ENCODE results near the gene TRAIP. TPM values are rescaled to one million over a fixed set of nuclear protein-coding genes. Genes with fewer than 3 reads are reported as not detected.
"Not testable (repeated sequence)": the region's sequence is repeated elsewhere in the genome, so short reads cannot be mapped to it uniquely, and the experiment has no call there.

Gene TRAIP
- total RNA-seq, 1 donor from 2014 or later: 27.9 TPM

DNA sequence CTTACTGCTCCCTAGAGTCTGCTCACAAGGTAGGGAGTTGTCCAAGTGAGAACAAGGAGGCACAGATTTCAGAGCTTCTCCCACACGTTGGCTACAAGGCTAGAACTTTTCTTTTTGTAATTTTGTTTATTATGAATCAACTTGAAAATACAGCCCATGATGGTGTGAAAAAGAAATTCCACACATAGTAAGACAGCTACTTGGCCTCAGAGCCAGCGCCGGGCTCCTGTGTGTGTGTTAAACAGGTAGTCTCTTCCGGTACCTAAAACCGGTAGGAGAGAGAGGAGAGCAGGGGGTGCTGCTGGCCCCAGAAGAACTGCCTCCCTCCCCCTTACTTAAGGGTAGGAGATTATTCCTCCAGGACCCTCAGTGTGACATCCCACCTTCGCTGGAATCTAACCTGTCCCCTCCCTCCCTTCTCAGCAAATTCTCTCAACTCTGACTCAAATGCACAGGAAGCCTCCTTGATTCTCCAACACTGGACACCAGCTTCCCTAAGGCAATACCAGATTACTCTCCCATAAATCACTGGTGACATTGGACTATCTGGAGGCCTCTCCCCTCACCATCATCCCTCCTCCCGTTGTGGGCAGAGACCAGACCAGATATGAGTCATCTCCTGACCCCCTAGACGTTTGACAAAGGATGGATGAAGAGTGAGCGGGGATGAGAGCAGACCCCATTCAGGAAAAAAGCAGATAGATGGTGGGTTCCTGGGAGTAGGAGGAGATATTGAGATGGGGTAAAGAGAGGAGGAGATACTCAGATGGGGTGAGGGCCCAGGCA lies 65.5 kb downstream of the TRAIP start:
- H3K9me3 Mint-ChIP-seq: no peaks in the 10 kb centered on the region
- H3K27ac Mint-ChIP-seq: no peak overlapping the region
- no peaks in the 10 kb centered on the region for H3K36me3 Mint-ChIP-seq (ENCODE audit: low read depth)
- H3K4me3 Mint-ChIP-seq: no peak overlapping the region
- peaks cover 15% of the 10 kb centered on the region for H3K4me1 Mint-ChIP-seq (ENCODE audit: low read depth)
- peaks cover 8% of the 10 kb centered on the region for H3K27me3 Mint-ChIP-seq (ENCODE audit: insufficient read depth)
- intact Hi-C loops (cut with micrococcal nuclease): no loop called here
- no peak for DNase-seq (ENCODE audit: low spot score)

DNA sequence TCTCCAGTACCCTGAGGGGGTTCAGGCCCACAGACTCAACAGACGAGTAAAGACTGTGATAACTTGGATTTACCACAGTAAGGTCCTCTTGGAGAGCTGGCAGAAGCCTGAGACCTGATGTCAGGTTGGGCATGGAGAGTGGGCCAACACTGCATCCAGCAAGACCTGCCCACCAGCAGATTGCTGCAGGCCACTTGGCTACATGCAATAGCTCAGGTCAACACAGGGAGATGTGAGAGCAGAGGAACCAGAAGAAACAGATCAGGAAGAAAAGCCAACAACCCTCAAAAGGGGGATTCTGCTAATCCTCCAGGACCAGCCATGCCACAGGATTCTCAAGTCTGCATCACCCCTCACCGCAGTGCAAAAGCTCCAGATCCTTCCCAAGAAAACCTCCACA lies 68.3 kb downstream of the TRAIP start:
- H3K4me1 Mint-ChIP-seq (ENCODE audit: low read depth): peaks cover 26% of the 10 kb centered on the region
- DNase-seq (ENCODE audit: low spot score): no peak
- H3K9me3 Mint-ChIP-seq: no peaks in the 10 kb centered on the region
- H3K27ac Mint-ChIP-seq: no peak overlapping the region
- intact Hi-C loops (cut with micrococcal nuclease): loop anchor here (5.0 to 10.0 kb wide), 2 partner anchors 114 to 663 kb away; partner anchors contain the start of genes MST1R and USP19
- H3K36me3 Mint-ChIP-seq (ENCODE audit: low read depth): peaks cover 10% of the 10 kb centered on the region
- H3K27me3 Mint-ChIP-seq (ENCODE audit: insufficient read depth): peaks cover 8% of the 10 kb centered on the region
- H3K4me3 Mint-ChIP-seq: no peak overlapping the region

DNA sequence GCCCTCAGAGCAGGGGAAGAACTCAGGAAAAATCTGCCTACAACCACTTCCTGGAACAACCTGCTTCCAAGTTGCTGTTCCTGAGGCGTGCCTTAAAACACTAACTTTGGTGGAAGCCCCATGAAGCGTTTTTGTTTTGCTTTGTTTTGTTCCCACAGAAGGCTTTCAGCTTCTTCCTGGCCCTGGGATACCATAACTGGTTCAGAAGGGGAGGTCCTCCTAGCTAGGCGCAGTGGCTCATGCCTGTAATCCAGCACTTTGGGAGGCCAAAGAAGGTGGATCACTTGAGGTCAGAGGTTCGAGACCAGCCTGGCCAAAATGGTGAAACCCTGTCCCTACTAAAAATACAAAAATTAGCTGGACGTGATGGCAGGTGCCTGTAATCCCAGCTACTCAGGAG lies 68.8 kb downstream of the TRAIP start:
- H3K36me3 Mint-ChIP-seq (ENCODE audit: low read depth): peaks cover 10% of the 10 kb centered on the region
- intact Hi-C loops (cut with micrococcal nuclease): loop anchor here (5.0 to 10.0 kb wide), 2 partner anchors 115 to 663 kb away; partner anchors contain the start of genes MST1R and USP19
- no peaks in the 10 kb centered on the region for H3K9me3 Mint-ChIP-seq
- no peak for DNase-seq (ENCODE audit: low spot score)
- no peak overlapping the region for H3K27ac Mint-ChIP-seq
- H3K4me1 Mint-ChIP-seq (ENCODE audit: low read depth): peaks cover 26% of the 10 kb centered on the region
- peak overlapping the region; percentile 92 for H3K4me3 Mint-ChIP-seq
- peaks cover 8% of the 10 kb centered on the region for H3K27me3 Mint-ChIP-seq (ENCODE audit: insufficient read depth)

DNA sequence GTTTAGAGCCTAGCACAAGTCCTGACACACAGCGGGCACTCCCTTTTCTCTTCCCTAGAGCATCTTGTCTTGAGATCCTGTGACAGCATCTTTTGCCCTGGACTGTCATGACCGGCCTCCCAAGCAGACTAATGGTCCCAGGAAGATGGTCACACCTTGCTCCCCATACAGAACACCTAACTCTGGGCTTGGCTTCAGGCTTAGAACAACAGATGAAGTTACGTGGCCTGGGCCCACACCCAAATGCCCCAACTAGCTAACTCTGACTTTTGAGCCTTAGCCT lies 69.2 kb downstream of the TRAIP start:
- H3K4me1 Mint-ChIP-seq (ENCODE audit: low read depth): peaks cover 26% of the 10 kb centered on the region
- peak overlapping the region; percentile 94 for H3K27ac Mint-ChIP-seq
- H3K36me3 Mint-ChIP-seq (ENCODE audit: low read depth): peaks cover 10% of the 10 kb centered on the region
- intact Hi-C loops (cut with micrococcal nuclease): loop anchor here (5.0 to 10.0 kb wide), 2 partner anchors 115 to 662 kb away; partner anchors contain the start of genes MST1R and USP19
- peak overlapping the region; percentile 92 for H3K4me3 Mint-ChIP-seq
- H3K9me3 Mint-ChIP-seq: no peaks in the 10 kb centered on the region
- no peak for DNase-seq (ENCODE audit: low spot score)
- peaks cover 8% of the 10 kb centered on the region for H3K27me3 Mint-ChIP-seq (ENCODE audit: insufficient read depth)

DNA sequence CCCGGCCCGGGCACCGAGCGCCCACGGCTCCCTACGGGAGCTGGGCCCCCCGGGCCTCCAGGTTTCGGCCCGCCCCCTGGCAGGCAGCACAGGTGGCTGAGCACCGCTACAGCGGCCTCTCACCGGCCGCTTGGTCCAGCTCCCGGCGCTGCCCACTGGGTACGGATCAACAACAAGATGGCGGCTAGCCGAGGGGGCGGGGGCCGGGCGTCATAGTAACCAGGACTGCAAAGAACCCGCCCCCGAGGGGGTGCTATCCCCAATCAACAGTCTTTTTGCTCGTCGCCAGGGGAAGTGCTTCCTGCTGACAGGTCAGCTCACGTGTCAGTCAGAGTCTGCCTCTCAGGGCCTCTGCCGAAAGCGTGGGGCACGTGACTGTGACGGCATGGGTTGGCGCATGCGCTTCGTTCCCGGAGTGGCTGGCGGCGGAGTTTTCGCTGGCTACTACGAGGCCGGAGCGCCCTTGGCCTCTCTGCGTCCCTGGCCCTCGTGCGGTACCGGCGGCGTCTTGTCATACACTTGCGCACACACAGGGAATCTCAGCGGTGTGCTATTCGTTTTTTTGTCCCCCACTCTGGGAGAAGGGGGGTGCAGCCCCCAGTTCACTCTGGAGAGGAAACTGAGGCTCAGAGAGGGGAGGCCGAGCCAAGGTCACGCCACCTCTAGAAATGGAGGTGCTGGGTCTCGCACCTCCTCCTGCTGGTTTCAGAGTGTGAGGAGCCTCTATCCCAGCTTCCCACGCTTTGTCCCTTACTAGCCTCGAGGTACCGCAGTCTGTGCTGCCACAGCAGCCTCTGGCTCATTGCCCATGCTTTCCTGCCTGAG lies 69.8 kb downstream of the TRAIP start, which contains the start of gene IP6K1:
IP6K1 (minus strand) TSS at position 186 of the 825 bp plus-strand sequence. CDS start 38,502 bp downstream, outside the sequence.
- peak within 1 kb of the TSS; percentile 94 for H3K27ac Mint-ChIP-seq
- DNase-seq (ENCODE audit: low spot score): peak; percentile 100
- peaks cover 8% of the 10 kb centered on the region for H3K27me3 Mint-ChIP-seq (ENCODE audit: insufficient read depth)
- peaks cover 26% of the 10 kb centered on the region for H3K4me1 Mint-ChIP-seq (ENCODE audit: low read depth)
- H3K36me3 Mint-ChIP-seq (ENCODE audit: low read depth): peaks cover 10% of the 10 kb centered on the region
- intact Hi-C loops (cut with micrococcal nuclease): loop anchor here (1.0 to 10.0 kb wide), 11 partner anchors 16 to 662 kb away; partner anchors contain the start of genes MON1A, MST1R, RBM5 and RBM6
- H3K4me3 Mint-ChIP-seq: peak within 1 kb of the TSS; percentile 92
- H3K9me3 Mint-ChIP-seq: no peaks in the 10 kb centered on the region

DNA sequence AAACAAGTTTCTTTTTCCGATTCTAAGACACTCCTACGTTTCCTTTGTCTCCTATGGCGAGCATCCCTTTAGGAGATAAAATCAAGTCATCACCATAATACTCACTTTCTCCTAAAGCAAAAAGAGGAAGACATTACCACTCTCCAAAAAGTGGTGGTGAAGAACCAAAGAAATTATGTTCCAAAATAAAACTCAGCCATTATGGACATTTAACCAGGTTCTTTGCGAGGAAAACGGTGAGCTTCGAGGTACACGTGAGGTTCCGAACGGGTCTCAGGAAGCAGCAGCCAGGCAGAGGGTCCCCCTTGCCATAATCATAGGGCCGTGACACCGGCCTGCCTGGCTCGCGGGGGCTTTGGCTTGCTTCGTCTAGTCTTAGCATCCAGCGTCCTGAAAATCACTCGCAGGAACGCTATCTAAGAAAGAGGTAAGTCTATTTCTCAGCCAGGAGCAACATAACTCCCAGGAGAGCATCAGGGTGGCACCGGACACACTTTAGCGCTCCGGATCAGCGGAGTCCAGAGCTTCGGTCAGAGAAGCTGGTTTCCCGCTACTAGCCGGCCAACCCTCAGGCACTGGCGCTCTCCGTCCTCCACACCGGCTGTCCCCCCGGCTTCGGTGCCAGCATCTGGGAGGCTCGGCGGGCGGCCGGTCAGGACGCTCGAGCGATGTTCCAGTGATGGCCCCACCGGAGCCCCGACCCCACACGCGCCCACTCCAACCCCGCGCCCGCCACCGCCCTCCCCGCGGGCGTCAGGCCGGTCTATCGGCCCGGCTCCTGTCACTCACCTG lies 70.6 kb downstream of the TRAIP start:
- Mint-ChIP-seq H3K4me3 (peak overlapping the region; percentile 92), H3K9me3 (no peaks in the 10 kb centered on the region), H3K27ac (peak overlapping the region; percentile 91), H3K36me3 (ENCODE audit: low read depth) (peaks cover 17% of the 10 kb centered on the region), H3K4me1 (ENCODE audit: low read depth) (peaks cover 28% of the 10 kb centered on the region), H3K27me3 (ENCODE audit: insufficient read depth) (peaks cover 4% of the 10 kb centered on the region)
- intact Hi-C loops (cut with micrococcal nuclease): loop anchor here (1.0 to 10.0 kb wide), 11 partner anchors 17 to 661 kb away; partner anchors contain the start of genes MON1A, MST1R, RBM5 and RBM6
- peak; percentile 17 for DNase-seq (ENCODE audit: low spot score)

DNA sequence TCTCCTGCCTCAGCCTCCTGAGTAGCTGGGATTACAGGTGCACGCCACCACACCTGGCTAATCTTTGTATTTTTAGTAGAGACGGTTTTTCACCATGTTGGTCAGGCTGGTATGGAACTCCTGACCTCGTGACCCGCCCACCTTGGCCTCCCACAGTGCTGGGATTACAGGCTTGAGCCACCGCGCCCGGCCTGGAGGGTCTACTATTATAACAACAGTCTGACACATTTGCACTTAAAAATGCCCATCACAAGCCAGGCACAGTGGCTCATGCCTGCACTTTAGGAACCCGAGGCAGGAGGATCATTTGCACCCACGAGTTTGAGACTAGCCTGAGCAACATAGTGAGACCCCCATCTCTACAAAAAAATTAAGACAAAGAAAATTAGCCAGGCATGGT lies 74.1 kb downstream of the TRAIP start:
- intact Hi-C loops (cut with micrococcal nuclease): loop anchor here (10.0 kb wide), 1 partner anchor 657 kb away; the partner anchor contains the start of gene USP19
- H3K4me3 Mint-ChIP-seq; H3K27ac Mint-ChIP-seq; H3K9me3 Mint-ChIP-seq; DNase-seq (ENCODE audit: low spot score); H3K27me3 Mint-ChIP-seq (ENCODE audit: insufficient read depth): not testable (repeated sequence)
- Mint-ChIP-seq H3K4me1 (ENCODE audit: low read depth) (peaks cover 40% of the 10 kb centered on the region), H3K36me3 (ENCODE audit: low read depth) (peaks cover 26% of the 10 kb centered on the region)

DNA sequence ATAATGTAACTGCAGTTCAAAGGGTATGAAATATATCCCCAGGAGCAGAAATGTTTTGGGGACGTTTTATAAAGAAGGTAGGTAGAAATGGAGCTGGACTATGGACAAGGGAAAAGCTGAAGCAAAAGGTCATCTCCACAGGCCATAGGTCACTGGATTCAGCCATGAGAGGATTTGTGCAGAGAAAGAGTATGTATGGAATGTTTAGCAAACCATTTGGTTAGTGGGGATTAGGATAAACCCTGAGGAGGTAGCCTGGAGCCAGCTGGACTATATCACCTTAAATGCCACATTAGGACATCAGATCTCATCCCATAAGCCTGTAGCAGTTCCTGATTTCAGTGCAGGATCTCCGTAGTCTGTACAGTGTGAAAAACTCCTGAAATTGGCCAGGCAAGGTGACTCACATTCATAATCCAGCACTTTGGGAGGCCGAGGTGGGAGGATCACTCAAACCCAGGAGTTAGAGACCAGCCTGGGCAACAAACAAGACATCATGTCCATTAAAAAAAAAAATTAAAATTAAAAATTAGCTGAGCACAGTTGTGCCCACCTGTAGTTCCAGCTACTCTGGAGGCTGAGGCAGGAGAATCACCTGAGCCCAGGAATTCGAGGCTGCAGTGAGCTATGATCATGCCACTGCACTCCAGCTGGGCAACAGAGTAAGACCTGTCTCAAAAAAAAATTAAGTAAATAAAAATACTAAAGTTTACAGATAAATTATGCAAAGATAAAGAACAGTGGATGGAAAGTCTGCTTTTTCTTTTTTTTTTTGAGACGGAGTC lies 74.8 kb downstream of the TRAIP start:
- intact Hi-C loops (cut with micrococcal nuclease): loop anchor here (10.0 kb wide), 1 partner anchor 657 kb away; the partner anchor contains the start of gene USP19
- no peaks in the 10 kb centered on the region for H3K9me3 Mint-ChIP-seq
- H3K4me1 Mint-ChIP-seq (ENCODE audit: low read depth): peaks cover 33% of the 10 kb centered on the region
- no peak overlapping the region for H3K27ac Mint-ChIP-seq
- no peak for DNase-seq (ENCODE audit: low spot score)
- H3K36me3 Mint-ChIP-seq (ENCODE audit: low read depth): peaks cover 26% of the 10 kb centered on the region
- no peak overlapping the region for H3K4me3 Mint-ChIP-seq
- no peaks in the 10 kb centered on the region for H3K27me3 Mint-ChIP-seq (ENCODE audit: insufficient read depth)

DNA sequence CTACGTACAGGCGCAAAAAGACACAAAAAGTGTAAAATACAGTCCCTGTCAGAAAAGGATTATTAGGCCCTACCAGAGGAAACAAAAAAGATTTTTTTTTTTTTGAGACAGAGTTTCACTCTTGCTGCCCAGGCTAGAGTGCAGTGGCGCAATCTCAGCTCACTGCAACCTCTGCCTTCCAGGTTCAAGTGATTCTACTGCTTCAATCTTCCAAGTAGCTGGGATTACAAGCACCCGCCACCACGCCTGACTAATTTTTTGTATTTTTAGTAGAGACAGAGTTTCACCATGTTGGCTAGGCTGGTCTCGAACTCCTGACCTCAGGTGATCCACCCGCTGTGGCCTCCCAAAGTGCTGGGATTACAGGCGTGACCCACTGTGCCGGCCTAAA lies 75.4 kb downstream of the TRAIP start:
- not testable (repeated sequence) for DNase-seq (ENCODE audit: low spot score); H3K27me3 Mint-ChIP-seq (ENCODE audit: insufficient read depth); H3K9me3 Mint-ChIP-seq; H3K4me3 Mint-ChIP-seq; H3K27ac Mint-ChIP-seq
- peaks cover 26% of the 10 kb centered on the region for H3K36me3 Mint-ChIP-seq (ENCODE audit: low read depth)
- H3K4me1 Mint-ChIP-seq (ENCODE audit: low read depth): peaks cover 31% of the 10 kb centered on the region
- intact Hi-C loops (cut with micrococcal nuclease): loop anchor here (10.0 kb wide), 1 partner anchor 656 kb away; the partner anchor contains the start of gene USP19

DNA sequence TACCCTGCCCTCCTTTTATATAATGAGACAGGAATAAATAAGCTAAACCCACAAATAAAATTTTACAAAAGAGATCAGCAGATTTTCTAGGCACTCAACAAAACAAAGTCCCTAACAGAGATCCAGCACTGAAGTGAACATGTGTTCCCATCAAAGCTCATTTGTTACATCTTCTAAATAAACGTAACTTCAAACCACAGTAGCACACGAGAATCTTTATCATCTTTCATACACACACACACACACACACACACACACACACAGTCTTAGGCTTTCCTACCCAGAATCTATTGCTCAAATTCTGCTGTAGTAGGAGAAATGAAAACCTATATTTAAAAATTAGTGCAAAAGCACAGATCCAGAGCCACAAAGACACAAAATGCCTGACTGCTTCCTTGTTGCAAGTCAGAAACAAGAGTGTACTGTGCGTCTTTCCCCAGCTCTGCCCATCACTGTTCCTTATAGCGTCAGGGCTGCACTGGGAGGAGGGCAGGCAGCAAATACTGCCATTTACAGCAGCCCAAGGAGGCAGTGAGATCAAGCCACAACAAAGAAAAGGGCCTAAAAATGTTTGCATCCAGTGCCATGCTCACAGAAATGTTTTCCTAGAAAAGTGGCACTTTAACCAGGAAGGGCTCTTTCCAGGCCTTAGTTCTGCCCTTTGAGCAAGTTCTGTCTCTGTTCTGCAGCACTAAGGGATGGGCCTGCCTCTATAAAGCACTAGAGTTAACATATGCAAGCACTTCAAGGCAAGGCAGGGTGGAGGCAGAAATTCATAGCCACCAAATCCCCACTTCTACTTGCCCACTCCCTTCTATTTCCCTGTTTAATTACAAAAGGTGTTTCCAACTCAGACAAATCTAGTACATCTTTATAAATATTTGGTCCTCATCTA lies 76.0 kb downstream of the TRAIP start:
- no peaks in the 10 kb centered on the region for H3K27me3 Mint-ChIP-seq (ENCODE audit: insufficient read depth)
- no peak for DNase-seq (ENCODE audit: low spot score)
- H3K27ac Mint-ChIP-seq: no peak overlapping the region
- peaks cover 22% of the 10 kb centered on the region for H3K36me3 Mint-ChIP-seq (ENCODE audit: low read depth)
- no peaks in the 10 kb centered on the region for H3K9me3 Mint-ChIP-seq
- intact Hi-C loops (cut with micrococcal nuclease): loop anchor here (10.0 kb wide), 1 partner anchor 656 kb away; the partner anchor contains the start of gene USP19
- no peak overlapping the region for H3K4me3 Mint-ChIP-seq
- H3K4me1 Mint-ChIP-seq (ENCODE audit: low read depth): peaks cover 27% of the 10 kb centered on the region

Measured in activated T-helper 1 cell treated with anti-CD3 and anti-CD28 coated beads, Interleukin-12 subunit alpha, Interleukin-12 subunit beta, Interleukin-2, Interleukin-4 antibody, amounts not matched to agents 30 ng/mL and 10 ng/mL and 1 ng/mL, durations not matched to agents 14 hours and 24 hours and 36 hours (primary cell).